ENCODE measurements around the gene DLGAP1. TPM values are rescaled to one million over a fixed set of nuclear protein-coding genes. Genes with fewer than 3 reads are reported as not detected.

DLGAP1 gene
- polyA plus RNA-seq, 1 of the 3 experiments (the other 2 are of a cell fraction), result not detected

DNA sequence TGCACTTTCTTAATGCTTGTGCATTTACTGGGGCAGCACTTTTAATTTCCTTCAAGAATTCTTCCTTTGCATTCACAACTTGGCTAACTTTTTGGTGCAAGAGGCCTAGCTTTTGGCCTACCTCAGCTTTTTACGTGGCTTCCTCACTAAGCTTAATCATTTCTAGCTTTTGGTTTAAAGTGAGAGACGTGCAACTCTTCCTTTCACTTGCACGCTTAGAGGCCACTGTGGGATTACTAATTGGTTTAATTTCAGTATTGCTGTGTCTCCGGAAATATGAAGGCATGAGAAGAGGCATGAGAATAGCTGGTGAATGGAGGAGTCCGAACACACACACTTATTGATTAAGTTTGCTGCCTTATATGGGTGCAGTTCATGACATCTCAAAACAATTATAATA lies 354.1 kb downstream of the DLGAP1 start:
- no peaks in the 10 kb centered on the region for H3K27me3 ChIP-seq (ENCODE audit: insufficient read depth)
- CTCF ChIA-PET, result interaction anchor here (0.9 kb wide), 1 partner anchor 10 kb away, joined by 3 read pairs; no protein-coding TSS in a partner anchor
- no peak overlapping the region for H3K9ac ChIP-seq
- no peak overlapping the region for H3K4me2 ChIP-seq
- no peak overlapping the region for H3K27ac ChIP-seq (ENCODE audit: low read depth in 2 of 2, low read length in 1 of 2)
- DNase-seq, result no peak
- H3K4me1 ChIP-seq (ENCODE audit: control insufficient read depth in 1 of 2, insufficient read depth in 2 of 2, low read depth in 1 of 2, low read length in 1 of 2), result no peaks in the 10 kb centered on the region
- TF ChIP-seq, protein P1, sequence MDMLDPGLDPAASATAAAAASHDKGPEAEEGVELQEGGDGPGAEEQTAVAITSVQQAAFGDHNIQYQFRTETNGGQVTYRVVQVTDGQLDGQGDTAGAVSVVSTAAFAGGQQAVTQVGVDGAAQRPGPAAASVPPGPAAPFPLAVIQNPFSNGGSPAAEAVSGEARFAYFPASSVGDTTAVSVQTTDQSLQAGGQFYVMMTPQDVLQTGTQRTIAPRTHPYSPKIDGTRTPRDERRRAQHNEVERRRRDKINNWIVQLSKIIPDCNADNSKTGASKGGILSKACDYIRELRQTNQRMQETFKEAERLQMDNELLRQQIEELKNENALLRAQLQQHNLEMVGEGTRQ (IDR thresholded peaks at IDR 0.05; ENCODE audit: borderline replicate concordance, low read depth, low read length), result no peak
- TF ChIP-seq POLR2AphosphoS5 (IDR thresholded peaks at IDR 0.05; ENCODE audit: low read depth, low read length), result no peak
- TF ChIP-seq MEF2A (IDR thresholded peaks at IDR 0.05; ENCODE audit: borderline replicate concordance, low read depth), result no peak
- no peak for TF ChIP-seq ELF1 (IDR thresholded peaks at IDR 0.05)
- no peak for TF ChIP-seq TCF12 (IDR thresholded peaks at IDR 0.05)
- TF ChIP-seq EP300 (IDR thresholded peaks at IDR 0.05; ENCODE audit: borderline replicate concordance in 1 of 2, low read depth in 1 of 2, low read length in 1 of 2), result no peak
- TF ChIP-seq SMC3 (IDR thresholded peaks at IDR 0.05; ENCODE audit: low read depth, low read length), result no peak
- TF ChIP-seq, protein P2, sequence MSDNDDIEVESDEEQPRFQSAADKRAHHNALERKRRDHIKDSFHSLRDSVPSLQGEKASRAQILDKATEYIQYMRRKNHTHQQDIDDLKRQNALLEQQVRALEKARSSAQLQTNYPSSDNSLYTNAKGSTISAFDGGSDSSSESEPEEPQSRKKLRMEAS (IDR thresholded peaks at IDR 0.05; ENCODE audit: low read depth), result no peak
- no peak for TF ChIP-seq RXRA (IDR thresholded peaks at IDR 0.05; ENCODE audit: borderline replicate concordance, low read depth)
- TF ChIP-seq YY1 (IDR thresholded peaks at IDR 0.05; ENCODE audit: low read depth), result no peak
- TF ChIP-seq GATA2 (CRISPR knock-in tag; IDR thresholded peaks at IDR 0.05), result no peak
- TF ChIP-seq RAD21 (IDR thresholded peaks at IDR 0.05; ENCODE audit: low read length), result no peak
- no peak for TF ChIP-seq GABPA (IDR thresholded peaks at IDR 0.05; ENCODE audit: low read depth)
- no peak for TF ChIP-seq SIN3A (IDR thresholded peaks at IDR 0.05; ENCODE audit: borderline replicate concordance, low read depth, low read length)
- TF ChIP-seq, protein P3, sequence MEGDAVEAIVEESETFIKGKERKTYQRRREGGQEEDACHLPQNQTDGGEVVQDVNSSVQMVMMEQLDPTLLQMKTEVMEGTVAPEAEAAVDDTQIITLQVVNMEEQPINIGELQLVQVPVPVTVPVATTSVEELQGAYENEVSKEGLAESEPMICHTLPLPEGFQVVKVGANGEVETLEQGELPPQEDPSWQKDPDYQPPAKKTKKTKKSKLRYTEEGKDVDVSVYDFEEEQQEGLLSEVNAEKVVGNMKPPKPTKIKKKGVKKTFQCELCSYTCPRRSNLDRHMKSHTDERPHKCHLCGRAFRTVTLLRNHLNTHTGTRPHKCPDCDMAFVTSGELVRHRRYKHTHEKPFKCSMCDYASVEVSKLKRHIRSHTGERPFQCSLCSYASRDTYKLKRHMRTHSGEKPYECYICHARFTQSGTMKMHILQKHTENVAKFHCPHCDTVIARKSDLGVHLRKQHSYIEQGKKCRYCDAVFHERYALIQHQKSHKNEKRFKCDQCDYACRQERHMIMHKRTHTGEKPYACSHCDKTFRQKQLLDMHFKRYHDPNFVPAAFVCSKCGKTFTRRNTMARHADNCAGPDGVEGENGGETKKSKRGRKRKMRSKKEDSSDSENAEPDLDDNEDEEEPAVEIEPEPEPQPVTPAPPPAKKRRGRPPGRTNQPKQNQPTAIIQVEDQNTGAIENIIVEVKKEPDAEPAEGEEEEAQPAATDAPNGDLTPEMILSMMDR (IDR thresholded peaks at IDR 0.05), result no peak
- TF ChIP-seq, protein P4, sequence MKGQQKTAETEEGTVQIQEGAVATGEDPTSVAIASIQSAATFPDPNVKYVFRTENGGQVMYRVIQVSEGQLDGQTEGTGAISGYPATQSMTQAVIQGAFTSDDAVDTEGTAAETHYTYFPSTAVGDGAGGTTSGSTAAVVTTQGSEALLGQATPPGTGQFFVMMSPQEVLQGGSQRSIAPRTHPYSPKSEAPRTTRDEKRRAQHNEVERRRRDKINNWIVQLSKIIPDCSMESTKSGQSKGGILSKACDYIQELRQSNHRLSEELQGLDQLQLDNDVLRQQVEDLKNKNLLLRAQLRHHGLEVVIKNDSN (IDR thresholded peaks at IDR 0.05; ENCODE audit: borderline replicate concordance, low read depth), result no peak
- TF ChIP-seq TAF1 (IDR thresholded peaks at IDR 0.05; ENCODE audit: borderline replicate concordance, low read depth, low read length), result no peak
- no peaks in the 10 kb centered on the region for H3K79me2 ChIP-seq (ENCODE audit: insufficient read depth)
- H3K36me3 ChIP-seq (replicated peaks in 1 of 2; ENCODE audit: control insufficient read depth in 1 of 2, insufficient read depth in 2 of 2, low read length in 1 of 2), result no peaks in the 10 kb centered on the region
- no peaks in the 10 kb centered on the region for H3K9me2 ChIP-seq
- no peak overlapping the region for H3K4me3 ChIP-seq (ENCODE audit: low read depth in 2 of 2, low read length in 1 of 2)
- H3K9me3 ChIP-seq, result no peaks in the 10 kb centered on the region
- H4K20me1 ChIP-seq (ENCODE audit: insufficient read depth), result no peaks in the 10 kb centered on the region
- no peak overlapping the region for H2AFZ ChIP-seq (ENCODE audit: low read depth)
- POLR2A ChIA-PET, result no interaction called here
- 11% methylated on average over 5 of the region's 5 CpGs for WGBS (ENCODE audit: low lambda C conversion rate)
- H3F3A ChIP-seq (replicated peaks; ENCODE audit: insufficient read depth), result no peaks in the 10 kb centered on the region
